Mesodermal cell (in vitro differentiated cells): ENCODE data around the gene NSMCE1.

Experiments
- H3K27ac ChIP-seq: 2 replicates; pipeline ENCODE4 v1.7.0; 2013; ENCODE audit warnings: mild to moderate bottlenecking, low read depth, low read length, moderate library complexity; ENCODE audit not compliant: severe bottlenecking
- H3K36me3 ChIP-seq: 2 replicates; pipeline ENCODE4 v1.7.1; 2013; ENCODE audit warnings: mild to moderate bottlenecking, low read length, moderate library complexity; ENCODE audit not compliant: control insufficient read depth, insufficient read depth
- H3K4me1 ChIP-seq: one replicate; pipeline ENCODE4 v1.7.1; 2013; ENCODE audit warnings: mild to moderate bottlenecking, low read length; ENCODE audit not compliant: insufficient read depth, control insufficient read depth, poor library complexity, severe bottlenecking
- H3K4me3 ChIP-seq: 2 replicates; pipeline ENCODE4 v1.7.0; 2013; ENCODE audit warnings: low read length, control low read depth, mild to moderate bottlenecking; ENCODE audit not compliant: insufficient read depth, poor library complexity, severe bottlenecking; ENCODE audit errors: extremely low read depth
- H3K9me3 ChIP-seq: 2 replicates; pipeline ENCODE4 v1.7.1; 2013; ENCODE audit warnings: mild to moderate bottlenecking, low read length, moderate library complexity; ENCODE audit not compliant: control insufficient read depth
- WGBS, 2 experiments: methylation state at CpG; one replicate each; pipeline ENCODE4 v1.1.5; 2013; ENCODE audit warnings: missing lambda C conversion rate in 2 of 2; ENCODE audit not compliant: insufficient coverage in 2 of 2; 5-methylcytosine and 5-hydroxymethylcytosine counted together

NSMCE1 gene

GRCh38 chr16:27222249-27223225 lies 46.0 kb downstream of the NSMCE1 start:
- H3K36me3 ChIP-seq, result peaks cover 8% of the 10 kb centered on the region
- peak overlapping the region; percentile 49 for H3K27ac ChIP-seq
- H3K4me3 ChIP-seq, result no peak overlapping the region
- 86 to 89% methylated on average over 24 to 29 of the region's 30 CpGs for WGBS, 2 experiments
- H3K9me3 ChIP-seq, result no peaks in the 10 kb centered on the region
- H3K4me1 ChIP-seq, result peaks cover 30% of the 10 kb centered on the region

- no peak overlapping the region for H3K4me3 ChIP-seq
- H3K9me3 ChIP-seq, result no peaks in the 10 kb centered on the region
- H3K27ac ChIP-seq, result no peak overlapping the region
- H3K4me1 ChIP-seq, result peaks cover 30% of the 10 kb centered on the region
- WGBS, 2 experiments, result 93 to 100% methylated on average over 5 of the region's 8 CpGs
- H3K36me3 ChIP-seq, result peaks cover 8% of the 10 kb centered on the region
Observed at GRCh38 chr16:27221576-27222248, 46.9 kb downstream of the NSMCE1 start.

GRCh38 chr16:27220991-27221390 lies 47.6 kb downstream of the NSMCE1 start:
- Histone ChIP-seq H3K36me3 (peaks cover 8% of the 10 kb centered on the region), H3K4me3 (no peak overlapping the region), H3K9me3 (no peaks in the 10 kb centered on the region), H3K27ac (no peak overlapping the region), H3K4me1 (peaks cover 30% of the 10 kb centered on the region)
- 93 to 98% methylated on average over 12 to 16 of the region's 16 CpGs for WGBS, 2 experiments

- WGBS, 2 experiments, result 89 to 94% methylated on average over 7 to 8 of the region's 8 CpGs
- Histone ChIP-seq H3K4me1 (peaks cover 30% of the 10 kb centered on the region), H3K4me3 (no peak overlapping the region), H3K9me3 (no peaks in the 10 kb centered on the region), H3K36me3 (peaks cover 8% of the 10 kb centered on the region), H3K27ac (no peak overlapping the region)
Observed at GRCh38 chr16:27220527-27220926, 48.0 kb downstream of the NSMCE1 start.

- Histone ChIP-seq H3K4me1 (peaks cover 28% of the 10 kb centered on the region), H3K9me3 (no peaks in the 10 kb centered on the region), H3K36me3 (peaks cover 8% of the 10 kb centered on the region), H3K4me3 (no peak overlapping the region), H3K27ac (no peak overlapping the region)
- 90 to 95% methylated on average over 8 to 9 of the region's 9 CpGs for WGBS, 2 experiments
Observed at GRCh38 chr16:27220120-27220519, 48.5 kb downstream of the NSMCE1 start.

- Histone ChIP-seq H3K4me3 (no peak overlapping the region), H3K9me3 (no peaks in the 10 kb centered on the region), H3K36me3 (peaks cover 8% of the 10 kb centered on the region), H3K27ac (no peak overlapping the region), H3K4me1 (peaks cover 22% of the 10 kb centered on the region)
- WGBS, 2 experiments, result 82 to 84% methylated on average over 10 of the region's 10 CpGs
Observed at GRCh38 chr16:27219161-27219560, 49.4 kb downstream of the NSMCE1 start.

- H3K27ac ChIP-seq, result no peak overlapping the region
- H3K36me3 ChIP-seq, result peaks cover 8% of the 10 kb centered on the region
- WGBS, 2 experiments, result 100% methylated on average over 2 of the region's 9 CpGs; no CpG with 5 or more reads in 1 of the 2 experiments
- H3K4me1 ChIP-seq, result peaks cover 18% of the 10 kb centered on the region
- H3K4me3 ChIP-seq, result no peak overlapping the region
- no peaks in the 10 kb centered on the region for H3K9me3 ChIP-seq
Observed at GRCh38 chr16:27218756-27219155, 49.8 kb downstream of the NSMCE1 start.

- Histone ChIP-seq H3K4me3 (no peak overlapping the region), H3K9me3 (no peaks in the 10 kb centered on the region)
Observed at GRCh38 chr16:27217256-27217655, 51.3 kb downstream of the NSMCE1 start.

GRCh38 chr16:27216297-27216885 lies 52.2 kb downstream of the NSMCE1 start:
- no peak overlapping the region for H3K27ac ChIP-seq
- WGBS, 2 experiments, result 94 to 95% methylated on average over 11 to 14 of the region's 16 CpGs
- peaks cover 8% of the 10 kb centered on the region for H3K36me3 ChIP-seq
- no peak overlapping the region for H3K4me3 ChIP-seq
- H3K4me1 ChIP-seq, result no peaks in the 10 kb centered on the region
- no peaks in the 10 kb centered on the region for H3K9me3 ChIP-seq

More at GRCh38 chr16:27217256-27217655, 51.3 kb downstream of the NSMCE1 start:
- Histone ChIP-seq H3K36me3 (peaks cover 8% of the 10 kb centered on the region), H3K27ac (no peak overlapping the region), H3K4me1 (peaks cover 4% of the 10 kb centered on the region)
- WGBS, 2 experiments, result 83 to 84% methylated on average over 9 to 10 of the region's 10 CpGs

GRCh38 chr16:27215660-27216059 lies 52.9 kb downstream of the NSMCE1 start:
- Histone ChIP-seq H3K36me3 (peaks cover 12% of the 10 kb centered on the region), H3K4me1 (no peaks in the 10 kb centered on the region), H3K4me3 (no peak overlapping the region), H3K9me3 (no peaks in the 10 kb centered on the region), H3K27ac (no peak overlapping the region)
- 96 to 98% methylated on average over 5 of the region's 7 CpGs for WGBS, 2 experiments
